ENCODE data around the gene MINDY4. TPM values are rescaled to one million over a fixed set of nuclear protein-coding genes. Genes with fewer than 3 reads are reported as not detected.

Gene MINDY4
- total and polyA plus RNA-seq, 2 donors (not counting 1 experiment from before 2014, with no cell fraction given), result 0.12 to 1.1 TPM

DNA sequence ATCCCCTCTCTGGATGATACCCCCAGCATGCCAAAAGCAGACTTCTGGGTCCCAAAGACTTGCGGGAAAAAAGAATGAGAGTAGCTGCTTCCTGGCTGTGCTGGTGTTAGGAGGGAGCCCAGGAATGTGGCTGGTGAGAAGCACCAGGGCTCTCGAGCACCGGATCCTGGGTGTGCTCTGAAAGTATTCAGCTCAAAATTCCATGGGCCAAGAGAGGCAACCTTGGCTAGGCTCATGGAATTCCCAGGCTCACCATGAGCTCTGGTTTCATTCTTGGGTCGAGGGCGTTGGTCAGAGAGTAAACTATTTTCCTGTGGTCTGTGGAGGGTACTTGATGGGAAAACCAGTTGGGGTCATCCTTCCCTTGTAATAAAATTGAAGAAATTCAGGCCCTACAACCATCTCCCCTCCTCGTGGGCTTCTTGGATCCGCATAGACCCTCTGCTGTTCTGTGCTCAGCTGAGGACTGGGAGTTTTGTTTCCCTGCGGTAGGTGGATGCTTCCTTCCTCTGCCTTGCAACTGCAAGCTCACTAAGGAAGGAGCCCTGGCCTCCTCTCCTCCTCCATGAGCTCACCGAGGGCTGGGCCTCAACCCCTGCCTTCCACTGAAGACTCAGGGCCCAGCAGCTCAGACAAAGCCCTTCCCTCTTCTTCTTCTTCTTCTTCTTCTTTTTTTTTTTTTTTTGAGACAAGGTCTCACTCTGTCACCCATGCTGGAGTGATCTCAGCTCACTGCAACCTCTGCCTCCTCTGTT lies 106.0 kb downstream of the MINDY4 start:
- ChIA-PET POLR2A (no interaction called here), CTCF (no interaction called here)
- no peak overlapping the region for H3K27ac Mint-ChIP-seq

DNA sequence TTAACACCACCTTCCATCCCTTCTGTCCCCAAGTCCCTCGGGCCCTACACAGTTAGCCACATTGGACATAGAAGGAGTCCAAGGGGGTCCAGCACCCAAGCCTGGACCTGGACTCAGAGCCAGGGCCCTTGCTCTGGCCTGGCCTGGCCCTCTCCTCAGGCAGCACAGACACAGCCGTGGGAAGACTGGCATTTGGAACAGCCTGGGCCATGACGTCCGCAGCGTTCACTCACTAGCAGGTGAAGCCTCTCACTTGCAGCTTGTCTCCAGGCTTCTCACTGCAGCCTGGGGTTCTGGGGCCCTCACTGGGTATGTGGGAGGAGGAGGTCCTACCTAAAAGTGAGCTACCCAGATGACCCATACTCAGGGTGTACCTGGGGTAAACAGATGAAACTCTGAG lies 106.8 kb downstream of the MINDY4 start:
- 96% methylated on average over 5 of the region's 5 CpGs for WGBS (ENCODE audit: insufficient coverage)
- Histone ChIP-seq H3K4me1 (ENCODE audit: control insufficient read depth in 2 of 2, insufficient read depth in 2 of 2, low read length in 2 of 2) (no peaks in the 10 kb centered on the region), H3K27me3 (replicated peaks in 1 of 4; ENCODE audit: control extremely low read depth in 1 of 4, control insufficient read depth in 3 of 4, insufficient read depth in 4 of 4, low read length in 3 of 4) (no peaks in the 10 kb centered on the region), H3K27ac (ENCODE audit: low read length in 2 of 2) (no peak overlapping the region), H2AFZ (ENCODE audit: insufficient read depth, low read depth, low read length, poor library complexity, severe bottlenecking) (no peak overlapping the region), H3K9ac (ENCODE audit: low read length) (no peak overlapping the region), H3K4me2 (replicated peaks; ENCODE audit: low read depth, low read length, poor library complexity, severe bottlenecking) (no peak overlapping the region), H3K9me3 (ENCODE audit: control extremely low read depth in 1 of 3, control insufficient read depth in 2 of 3, insufficient read depth in 1 of 3, low read length in 2 of 3) (peaks cover 0 to 3% (median 0%) of the 10 kb centered on the region in 3 donors), H4K20me1 (ENCODE audit: control insufficient read depth, insufficient read depth, low read length, poor library complexity, severe bottlenecking) (no peaks in the 10 kb centered on the region), H3K79me2 (ENCODE audit: control insufficient read depth, insufficient read depth, low read length) (no peaks in the 10 kb centered on the region), H3K4me3 (ENCODE audit: control extremely low read depth in 1 of 5, extremely low read depth in 1 of 5, insufficient read depth in 1 of 5, low read depth in 2 of 5, low read length in 4 of 5) (no peak overlapping the region), H3K36me3 (replicated peaks in 1 of 2; ENCODE audit: control extremely low read depth in 1 of 2, control insufficient read depth in 1 of 2, extremely low read depth in 1 of 2, insufficient read depth in 2 of 2, low read length in 1 of 2) (no peaks in the 10 kb centered on the region)
- no peaks in the 10 kb centered on the region for H3K4me1 Mint-ChIP-seq
- H3K4me3 Mint-ChIP-seq, result no peak overlapping the region
- DNase-seq (no peak), ATAC-seq (ENCODE audit: low read depth) (no peak)
- no peak overlapping the region for H3K27ac Mint-ChIP-seq
- H3K9me3 Mint-ChIP-seq (ENCODE audit: insufficient read depth), result no peaks in the 10 kb centered on the region
- no peaks in the 10 kb centered on the region for H3K27me3 Mint-ChIP-seq
- ChIA-PET CTCF (no interaction called here), POLR2A (no interaction called here)
- intact Hi-C loops (cut with micrococcal nuclease), result no loop called here
- TF ChIP-seq, protein P1, sequence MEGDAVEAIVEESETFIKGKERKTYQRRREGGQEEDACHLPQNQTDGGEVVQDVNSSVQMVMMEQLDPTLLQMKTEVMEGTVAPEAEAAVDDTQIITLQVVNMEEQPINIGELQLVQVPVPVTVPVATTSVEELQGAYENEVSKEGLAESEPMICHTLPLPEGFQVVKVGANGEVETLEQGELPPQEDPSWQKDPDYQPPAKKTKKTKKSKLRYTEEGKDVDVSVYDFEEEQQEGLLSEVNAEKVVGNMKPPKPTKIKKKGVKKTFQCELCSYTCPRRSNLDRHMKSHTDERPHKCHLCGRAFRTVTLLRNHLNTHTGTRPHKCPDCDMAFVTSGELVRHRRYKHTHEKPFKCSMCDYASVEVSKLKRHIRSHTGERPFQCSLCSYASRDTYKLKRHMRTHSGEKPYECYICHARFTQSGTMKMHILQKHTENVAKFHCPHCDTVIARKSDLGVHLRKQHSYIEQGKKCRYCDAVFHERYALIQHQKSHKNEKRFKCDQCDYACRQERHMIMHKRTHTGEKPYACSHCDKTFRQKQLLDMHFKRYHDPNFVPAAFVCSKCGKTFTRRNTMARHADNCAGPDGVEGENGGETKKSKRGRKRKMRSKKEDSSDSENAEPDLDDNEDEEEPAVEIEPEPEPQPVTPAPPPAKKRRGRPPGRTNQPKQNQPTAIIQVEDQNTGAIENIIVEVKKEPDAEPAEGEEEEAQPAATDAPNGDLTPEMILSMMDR (IDR thresholded peaks at IDR 0.05), result no peak
- no peak for TF ChIP-seq EZH2 (IDR thresholded peaks at IDR 0.05; ENCODE audit: borderline replicate concordance, insufficient read depth, low read depth, low read length, poor library complexity, severe bottlenecking)

More for the DNA sequence above, 106.0 kb downstream of the MINDY4 start:
- H3K9me3 ChIP-seq (ENCODE audit: control extremely low read depth in 1 of 3, control insufficient read depth in 2 of 3, insufficient read depth in 1 of 3, low read length in 2 of 3), result peaks cover 0 to 3% (median 0%) of the 10 kb centered on the region in 3 donors
- no peak overlapping the region for H3K4me2 ChIP-seq (replicated peaks; ENCODE audit: low read depth, low read length, poor library complexity, severe bottlenecking)
- ATAC-seq (ENCODE audit: low read depth) (no peak), DNase-seq (no peak)
- intact Hi-C loops (cut with micrococcal nuclease), result no loop called here
- no peaks in the 10 kb centered on the region for H3K36me3 ChIP-seq (replicated peaks in 1 of 2; ENCODE audit: control extremely low read depth in 1 of 2, control insufficient read depth in 1 of 2, extremely low read depth in 1 of 2, insufficient read depth in 2 of 2, low read length in 1 of 2)
- Mint-ChIP-seq H3K27me3 (no peaks in the 10 kb centered on the region), H3K4me1 (no peaks in the 10 kb centered on the region), H3K9me3 (ENCODE audit: insufficient read depth) (no peaks in the 10 kb centered on the region), H3K4me3 (no peak overlapping the region)
- H3K4me1 ChIP-seq (ENCODE audit: control insufficient read depth in 2 of 2, insufficient read depth in 2 of 2, low read length in 2 of 2), result no peaks in the 10 kb centered on the region
- 85% methylated on average over 5 of the region's 9 CpGs for WGBS (ENCODE audit: insufficient coverage)
- H3K27ac ChIP-seq (ENCODE audit: low read length in 2 of 2), result no peak overlapping the region
- TF ChIP-seq, protein P1 (IDR thresholded peaks at IDR 0.05), result no peak
- no peak for TF ChIP-seq EZH2 (IDR thresholded peaks at IDR 0.05; ENCODE audit: borderline replicate concordance, insufficient read depth, low read depth, low read length, poor library complexity, severe bottlenecking)
- no peak overlapping the region for H2AFZ ChIP-seq (ENCODE audit: insufficient read depth, low read depth, low read length, poor library complexity, severe bottlenecking)
- no peaks in the 10 kb centered on the region for H4K20me1 ChIP-seq (ENCODE audit: control insufficient read depth, insufficient read depth, low read length, poor library complexity, severe bottlenecking)
- no peaks in the 10 kb centered on the region for H3K79me2 ChIP-seq (ENCODE audit: control insufficient read depth, insufficient read depth, low read length)
- no peak overlapping the region for H3K4me3 ChIP-seq (ENCODE audit: control extremely low read depth in 1 of 5, extremely low read depth in 1 of 5, insufficient read depth in 1 of 5, low read depth in 2 of 5, low read length in 4 of 5)
- H3K27me3 ChIP-seq (replicated peaks in 1 of 4; ENCODE audit: control extremely low read depth in 1 of 4, control insufficient read depth in 3 of 4, insufficient read depth in 4 of 4, low read length in 3 of 4), result no peaks in the 10 kb centered on the region
- no peak overlapping the region for H3K9ac ChIP-seq (ENCODE audit: low read length)
